OCI-LY1 (cell line): ENCODE measurements around the gene PSMD7.

ENCODE experiments used
- EZH2 ChIP-seq: fragments of 200-600 bp; sonication (generic), shearing (Covaris generic); IDR thresholded peaks from 2 replicates; pipeline ENCODE4 v1.8.0; 2017; ENCODE audit warnings: borderline replicate concordance, mixed run types, mild to moderate bottlenecking, antibody characterized with exemption, low read length, moderate library complexity, mixed read lengths
- TF ChIP-seq, protein P1 (sequence below): fragments of 200-600 bp; sonication (generic), shearing (Covaris generic); IDR thresholded peaks from 2 replicates; pipeline ENCODE4 v1.5.1; 2017; ENCODE audit warnings: mild to moderate bottlenecking, antibody characterized with exemption, low read length, moderate library complexity, mixed read lengths

DNA sequence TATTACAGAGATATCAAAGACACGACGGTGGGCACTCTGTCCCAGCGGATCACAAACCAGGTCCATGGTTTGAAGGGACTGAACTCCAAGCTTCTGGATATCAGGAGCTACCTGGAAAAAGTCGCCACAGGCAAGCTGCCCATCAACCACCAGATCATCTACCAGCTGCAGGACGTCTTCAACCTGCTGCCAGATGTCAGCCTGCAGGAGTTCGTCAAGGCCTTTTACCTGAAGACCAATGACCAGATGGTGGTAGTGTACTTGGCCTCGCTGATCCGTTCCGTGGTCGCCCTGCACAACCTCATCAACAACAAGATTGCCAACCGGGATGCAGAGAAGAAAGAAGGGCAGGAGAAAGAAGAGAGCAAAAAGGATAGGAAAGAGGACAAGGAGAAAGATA is 8.7 kb downstream of the PSMD7 start:
- TF ChIP-seq EZH2: no peak
- TF ChIP-seq, protein P1, sequence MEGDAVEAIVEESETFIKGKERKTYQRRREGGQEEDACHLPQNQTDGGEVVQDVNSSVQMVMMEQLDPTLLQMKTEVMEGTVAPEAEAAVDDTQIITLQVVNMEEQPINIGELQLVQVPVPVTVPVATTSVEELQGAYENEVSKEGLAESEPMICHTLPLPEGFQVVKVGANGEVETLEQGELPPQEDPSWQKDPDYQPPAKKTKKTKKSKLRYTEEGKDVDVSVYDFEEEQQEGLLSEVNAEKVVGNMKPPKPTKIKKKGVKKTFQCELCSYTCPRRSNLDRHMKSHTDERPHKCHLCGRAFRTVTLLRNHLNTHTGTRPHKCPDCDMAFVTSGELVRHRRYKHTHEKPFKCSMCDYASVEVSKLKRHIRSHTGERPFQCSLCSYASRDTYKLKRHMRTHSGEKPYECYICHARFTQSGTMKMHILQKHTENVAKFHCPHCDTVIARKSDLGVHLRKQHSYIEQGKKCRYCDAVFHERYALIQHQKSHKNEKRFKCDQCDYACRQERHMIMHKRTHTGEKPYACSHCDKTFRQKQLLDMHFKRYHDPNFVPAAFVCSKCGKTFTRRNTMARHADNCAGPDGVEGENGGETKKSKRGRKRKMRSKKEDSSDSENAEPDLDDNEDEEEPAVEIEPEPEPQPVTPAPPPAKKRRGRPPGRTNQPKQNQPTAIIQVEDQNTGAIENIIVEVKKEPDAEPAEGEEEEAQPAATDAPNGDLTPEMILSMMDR: no peak
